H1 (cell line): ENCODE data around the gene TSHZ2. TPM values are rescaled to one million over a fixed set of nuclear protein-coding genes. Genes with fewer than 3 reads are reported as not detected.

Experiments
- CTCF ChIA-PET: fragments of 300-600 bp; sonication (Branson Sonifier 250); formaldehyde crosslinking; loops from one replicate; lab custom pipeline; 2021; ENCODE audit not compliant: partially characterized antibody; lab: Charles Lee
- POLR2A ChIA-PET: fragments of 300-600 bp; sonication (Branson Sonifier 250); formaldehyde crosslinking; loops from one replicate; lab custom pipeline; 2021; ENCODE audit warnings: inconsistent platforms; ENCODE audit not compliant: partially characterized antibody; lab: Charles Lee
- DNase-seq, 2 experiments: peaks; one replicate each; pipeline versions ENCODE4 v3.0.0 to v3.0.0-alpha.2; 2010 to 2022; ENCODE audit warnings: low spot score in 2 of 2, low read depth in 1 of 2, mixed read lengths in 1 of 2
- FAIRE-seq: peaks from 2 replicates; lab custom pipeline; 2011; peaks lifted over from hg19 to GRCh38; lab: Jason Lieb, UNC
- H2AFZ ChIP-seq: 2 replicates; pipeline ENCODE4 v1.8.1; 2012; ENCODE audit warnings: low read length, inconsistent platforms
- H2AK5ac ChIP-seq: 2 replicates; pipeline ENCODE4 v1.6.1; 2013; ENCODE audit warnings: low read depth, low read length
- H2BK120ac ChIP-seq: replicated peaks from 2 replicates; pipeline ENCODE3; 2013; ENCODE audit warnings: low read depth, low read length, inconsistent platforms
- H2BK12ac ChIP-seq: 2 replicates; pipeline ENCODE4 v1.6.1; 2013; ENCODE audit warnings: low read depth, low read length
- H2BK15ac ChIP-seq: 2 replicates; pipeline ENCODE4 v1.6.1; 2013; ENCODE audit warnings: low read length
- H2BK20ac ChIP-seq: 2 replicates; pipeline ENCODE4 v1.6.1; 2013; ENCODE audit warnings: low read length
- H2BK5ac ChIP-seq: 2 replicates; pipeline ENCODE4 v1.6.1; 2013; ENCODE audit warnings: low read depth, low read length
- H3K14ac ChIP-seq: 2 replicates; pipeline ENCODE4 v1.6.1; 2013; ENCODE audit warnings: inconsistent platforms; ENCODE audit not compliant: insufficient read length
- H3K18ac ChIP-seq: 2 replicates; pipeline ENCODE4 v1.6.1; 2013; ENCODE audit warnings: low read length; ENCODE audit errors: extremely low read depth
- H3K23ac ChIP-seq: 2 replicates; pipeline ENCODE4 v1.6.1; 2013; ENCODE audit warnings: inconsistent platforms; ENCODE audit not compliant: insufficient read length
- H3K23me2 ChIP-seq: 2 replicates; pipeline ENCODE4 v1.6.1; 2013; ENCODE audit warnings: low read depth, low read length
- H3K27ac ChIP-seq: 2 replicates; pipeline ENCODE4 v1.6.1; 2011; ENCODE audit warnings: low read depth, low read length, inconsistent platforms
- H3K27me3 ChIP-seq, 4 experiments: replicated peaks in 1 of 4; 1 replicate in 1 of 4; 2 replicates in 3 of 4; pipeline versions ENCODE4 v1.6.1 to v1.8.1; 2011 to 2013; ENCODE audit warnings: low read length in 3 of 4, mild to moderate bottlenecking in 3 of 4, inconsistent platforms in 2 of 4, mixed read lengths in 2 of 4, moderate library complexity in 1 of 4; ENCODE audit not compliant: control insufficient read depth in 3 of 4, insufficient read depth in 3 of 4; ENCODE audit errors: extremely low read depth in 1 of 4
- H3K36me3 ChIP-seq, 4 experiments: 2 replicates each; pipeline versions ENCODE4 v1.6.1 to v1.8.1; 2011 to 2013; ENCODE audit warnings: mild to moderate bottlenecking in 4 of 4, low read length in 3 of 4, moderate library complexity in 2 of 4, control low read depth in 1 of 4, inconsistent platforms in 1 of 4; ENCODE audit not compliant: insufficient read depth in 4 of 4, control insufficient read depth in 2 of 4
- H3K4ac ChIP-seq: replicated peaks from 2 replicates; pipeline ENCODE3; 2013; ENCODE audit warnings: low read length, low read depth, mixed read lengths, inconsistent platforms; ENCODE audit not compliant: insufficient read length
- H3K4me1 ChIP-seq, 4 experiments: replicated peaks in 1 of 4; 1 replicate in 1 of 4; 2 replicates in 3 of 4; pipeline versions ENCODE4 v1.6.1 to v1.8.1; 2011 to 2013; ENCODE audit warnings: low read length in 3 of 4, inconsistent platforms in 2 of 4, mixed read lengths in 1 of 4; ENCODE audit not compliant: insufficient read depth in 4 of 4, control insufficient read depth in 3 of 4
- H3K4me2 ChIP-seq, 2 experiments: 2 replicates each; pipeline versions ENCODE4 v1.6.1 to v1.8.1; 2011 to 2013; ENCODE audit warnings: low read depth in 2 of 2, low read length in 2 of 2, control low read depth in 1 of 2, inconsistent platforms in 1 of 2, mild to moderate bottlenecking in 1 of 2; ENCODE audit not compliant: insufficient read depth in 1 of 2
- H3K4me3 ChIP-seq, 4 experiments: fragments of 200-600, 300-600 bp in 1 of 4; sonication (generic), shearing (Covaris generic), sonication (Bioruptor Twin) in 1 of 4; 2 replicates each; pipeline versions ENCODE4 v1.5.1 to v1.8.1; 2011 to 2016; ENCODE audit warnings: low read length in 4 of 4, low read depth in 3 of 4, control low read depth in 2 of 4, inconsistent platforms in 2 of 4, mild to moderate bottlenecking in 2 of 4, mixed read lengths in 1 of 4, moderate library complexity in 1 of 4; ENCODE audit not compliant: insufficient read depth in 2 of 4; ENCODE audit errors: extremely low read depth in 1 of 4
- H3K56ac ChIP-seq: replicated peaks from 2 replicates; pipeline ENCODE3; 2013; ENCODE audit warnings: low read depth, mild to moderate bottlenecking, mixed read lengths, low read length, inconsistent platforms; ENCODE audit not compliant: insufficient read length
- H3K79me1 ChIP-seq: 2 replicates; pipeline ENCODE4 v1.6.1; 2013; ENCODE audit warnings: low read depth, low read length, control low read depth
- H3K79me2 ChIP-seq, 2 experiments: 2 replicates each; pipeline versions ENCODE4 v1.6.1 to v1.8.1; 2012 to 2013; ENCODE audit warnings: low read length in 2 of 2, mild to moderate bottlenecking in 2 of 2, inconsistent platforms in 1 of 2; ENCODE audit not compliant: insufficient read depth in 2 of 2, control insufficient read depth in 1 of 2
- H3K9ac ChIP-seq, 4 experiments: replicated peaks in 1 of 4; 1 replicate in 1 of 4; 2 replicates in 3 of 4; pipeline versions ENCODE4 v1.6.1 to v1.8.1; 2011 to 2013; ENCODE audit warnings: low read depth in 3 of 4, low read length in 3 of 4, control low read depth in 2 of 4, mild to moderate bottlenecking in 2 of 4, moderate library complexity in 2 of 4, inconsistent platforms in 1 of 4; ENCODE audit errors: extremely low read depth in 1 of 4
- H3K9me3 ChIP-seq, 2 experiments: 2 replicates each; pipeline versions ENCODE4 v1.6.1 to v1.8.1; 2012 to 2013; ENCODE audit warnings: mild to moderate bottlenecking in 2 of 2, moderate library complexity in 2 of 2, control low read depth in 1 of 2, inconsistent platforms in 1 of 2, low read depth in 1 of 2, low read length in 1 of 2, mixed read lengths in 1 of 2; ENCODE audit not compliant: insufficient read depth in 2 of 2
- H4K20me1 ChIP-seq, 2 experiments: replicated peaks in 1 of 2; 2 replicates each; pipeline versions ENCODE3 to v1.8.1; 2011 to 2013; ENCODE audit warnings: inconsistent platforms in 2 of 2, low read length in 2 of 2, mild to moderate bottlenecking in 1 of 2; ENCODE audit not compliant: insufficient read depth in 2 of 2, control insufficient read depth in 1 of 2
- H4K5ac ChIP-seq: 2 replicates; pipeline ENCODE4 v1.6.1; 2013; ENCODE audit warnings: low read length, low read depth, mixed read lengths, inconsistent platforms; ENCODE audit not compliant: insufficient read length
- H4K8ac ChIP-seq: 2 replicates; pipeline ENCODE4 v1.8.0; 2013; ENCODE audit warnings: mild to moderate bottlenecking, moderate library complexity, low read length, inconsistent platforms; ENCODE audit not compliant: insufficient read depth; ENCODE audit errors: extremely low read depth
- H4K91ac ChIP-seq: replicated peaks from 2 replicates; pipeline ENCODE3; 2013; ENCODE audit warnings: low read length, mixed read lengths, inconsistent platforms; ENCODE audit not compliant: insufficient read length
- ATF2 ChIP-seq: IDR thresholded peaks from 2 replicates; pipeline ENCODE4 v1.6.1; 2012; ENCODE audit warnings: low read length, inconsistent platforms
- BCL11A ChIP-seq, 2 experiments: IDR thresholded peaks; one replicate each; pipeline ENCODE4 v1.6.1; 2011; ENCODE audit warnings: low read depth in 2 of 2, low read length in 2 of 2, mild to moderate bottlenecking in 2 of 2
- CREB1 ChIP-seq: IDR thresholded peaks from 2 replicates; pipeline ENCODE4 v1.6.1; 2012; ENCODE audit warnings: inconsistent platforms
- CTBP2 ChIP-seq: IDR thresholded peaks from 2 replicates; pipeline ENCODE4 v1.7.0; 2011; ENCODE audit warnings: borderline replicate concordance, mild to moderate bottlenecking, moderate library complexity, mixed read lengths, low read length; ENCODE audit not compliant: insufficient read depth, insufficient read length
- JUND ChIP-seq: IDR thresholded peaks from 2 replicates; pipeline ENCODE4 v1.6.1; 2011; ENCODE audit warnings: mild to moderate bottlenecking, improper control_type of control experiment, low read length
- NRF1 ChIP-seq: IDR thresholded peaks from 2 replicates; pipeline ENCODE4 v1.6.1; 2011; ENCODE audit warnings: mild to moderate bottlenecking, low read depth, low read length, improper control_type of control experiment
- RAD21 ChIP-seq, 2 experiments: IDR thresholded peaks in 1 of 2; conservative IDR thresholded peaks in 1 of 2; 2 replicates each; pipeline ENCODE4 v1.6.1; 2011; ENCODE audit warnings: low read depth in 2 of 2, low read length in 2 of 2, improper control_type of control experiment in 1 of 2, inconsistent platforms in 1 of 2, mild to moderate bottlenecking in 1 of 2, moderate library complexity in 1 of 2
- RNF2 ChIP-seq: fragments of 200-900, 300-1000 bp; sonication (generic); IDR thresholded peaks from 2 replicates; pipeline ENCODE4 v1.7.1; 2016; ENCODE audit warnings: borderline replicate concordance, low read depth, mild to moderate bottlenecking, antibody characterized with exemption, low read length; ENCODE audit not compliant: poor library complexity, severe bottlenecking; ENCODE audit errors: missing control alignments
- SIN3A ChIP-seq, 2 experiments: IDR thresholded peaks in 1 of 2; conservative IDR thresholded peaks in 1 of 2; 2 replicates each; pipeline ENCODE4 v1.6.1; 2011 to 2012; ENCODE audit warnings: low read length in 2 of 2, improper control_type of control experiment in 1 of 2, low read depth in 1 of 2, mild to moderate bottlenecking in 1 of 2
- SP2 ChIP-seq: IDR thresholded peaks from 2 replicates; pipeline ENCODE4 v1.6.1; 2012; ENCODE audit warnings: mild to moderate bottlenecking, low read length, inconsistent platforms
- SP4 ChIP-seq: IDR thresholded peaks from 2 replicates; pipeline ENCODE4 v1.6.1; 2012; ENCODE audit warnings: low read length, inconsistent platforms
- SUZ12 ChIP-seq: fragments of 200-600 bp; sonication (generic); IDR thresholded peaks from 2 replicates; pipeline ENCODE4 v1.6.1; 2012; ENCODE audit warnings: mild to moderate bottlenecking, inconsistent platforms, low read length, moderate library complexity, mixed read lengths
- YY1 ChIP-seq: IDR thresholded peaks from 2 replicates; pipeline ENCODE4 v1.6.1; 2011; ENCODE audit warnings: low read depth, mild to moderate bottlenecking, low read length
- WGBS, 2 experiments: shearing (Covaris generic) in 1 of 2; methylation state at CpG; one replicate each; pipeline versions ENCODE4 v1.1.6 to v1.1.7; 2013 to 2015; ENCODE audit warnings: low lambda C conversion rate in 2 of 2, mixed read lengths in 2 of 2, inconsistent platforms in 1 of 2, low coverage in 1 of 2, missing lambda C conversion rate in 1 of 2; ENCODE audit not compliant: insufficient replicate concordance in 2 of 2, insufficient coverage in 1 of 2, insufficient read length in 1 of 2; ENCODE audit errors: extremely low coverage in 1 of 2, missing lambda C conversion rate in 1 of 2; 5-methylcytosine and 5-hydroxymethylcytosine counted together
- polyA plus RNA-seq, 7 experiments: library from polyadenylated mRNA; depleted of rRNA in 3 of 7; stranded (reverse) in 5 of 7; unstranded in 2 of 7; fragments of >200 nt in 5 of 7; fragments of 200-250 nt in 2 of 7; gene quantifications; 1 replicate in 5 of 7; 2 replicates in 1 of 7; 4 replicates in 1 of 7; pipeline versions ENCODE4 v1.2.1 to v1.2.3, GENCODE V29; 2011 to 2013; ENCODE audit warnings: missing spikeins in 2 of 7, mixed read lengths in 2 of 7
- total RNA-seq: library from RNA; stranded (reverse); fragmentation: NEBNext Ultra II Directional; extraction: Animal tissue kit (Norgen Biotek cat#: 25700); gene quantifications from 2 replicates; pipeline ENCODE4 v1.2.1, GENCODE V29; 2021

Gene TSHZ2
- total and polyA plus RNA-seq, 2 of the 8 experiments (the other 6 are each of a cell fraction or from before 2014, with no cell fraction given), result 0.14 to 0.30 TPM

- H2AK5ac ChIP-seq, result no peak overlapping the region
- no peak overlapping the region for H3K56ac ChIP-seq
- no peak overlapping the region for H3K4me3 ChIP-seq
- H3K36me3 ChIP-seq, result no peaks in the 10 kb centered on the region
- no peaks in the 10 kb centered on the region for H3K27me3 ChIP-seq
- H3K14ac ChIP-seq, result no peak overlapping the region
- POLR2A ChIA-PET, result no interaction called here
- no peak overlapping the region for H3K4ac ChIP-seq
- no peak overlapping the region for H2BK120ac ChIP-seq
- no peak overlapping the region for H2BK20ac ChIP-seq
- no peak overlapping the region for H2BK12ac ChIP-seq
- no peak overlapping the region for H2BK5ac ChIP-seq
- no peak overlapping the region for H4K91ac ChIP-seq
- no peaks in the 10 kb centered on the region for H3K79me1 ChIP-seq
- H2BK15ac ChIP-seq, result no peak overlapping the region
- no peak overlapping the region for H3K4me2 ChIP-seq
- H3K23me2 ChIP-seq, result no peaks in the 10 kb centered on the region
- DNase-seq (no peak), FAIRE-seq (no peak)
- H3K23ac ChIP-seq, result no peak overlapping the region
- H3K4me1 ChIP-seq, result peaks cover 0 to 7% (median 1%) of the 10 kb centered on the region in 4 experiments; a peak in 2 of 7 replicates
- CTCF ChIA-PET, result no interaction called here
- H3K9ac ChIP-seq, result no peak overlapping the region
- H3K18ac ChIP-seq, result no peak overlapping the region
- H4K8ac ChIP-seq, result no peak overlapping the region
- no peaks in the 10 kb centered on the region for H3K9me3 ChIP-seq
- no peak overlapping the region for H4K5ac ChIP-seq
- H4K20me1 ChIP-seq, result no peaks in the 10 kb centered on the region
- H2AFZ ChIP-seq, result no peak overlapping the region
- 92% methylated on average over 8 of the region's 8 CpGs; no CpG with 5 or more reads in 1 of the 2 experiments for WGBS, 2 experiments
- no peaks in the 10 kb centered on the region for H3K79me2 ChIP-seq
- no peak overlapping the region for H3K27ac ChIP-seq
- no peak for TF ChIP-seq JUND
- TF ChIP-seq SP4, result no peak
- no peak for TF ChIP-seq SIN3A (conservative IDR thresholded peaks at IDR 0.05 in 1 of 2, IDR thresholded peaks at IDR 0.05 in 1 of 2; ENCODE audit: low read depth in 1 of 2, low read length in 2 of 2)
- TF ChIP-seq RAD21 (IDR thresholded peaks at IDR 0.05 in 1 of 2, conservative IDR thresholded peaks at IDR 0.05 in 1 of 2; ENCODE audit: low read depth in 2 of 2, low read length in 2 of 2), result no peak
- no peak for TF ChIP-seq RNF2
- TF ChIP-seq CTBP2, result no peak
- no peak for TF ChIP-seq SUZ12
- TF ChIP-seq CREB1, result no peak
- TF ChIP-seq NRF1, result no peak
- TF ChIP-seq ATF2, result no peak
- TF ChIP-seq YY1, result no peak
- no peak for TF ChIP-seq BCL11A (IDR thresholded peaks at IDR 0.05; ENCODE audit: low read depth in 2 of 2, low read length in 2 of 2)
- no peak for TF ChIP-seq SP2
Measured at GRCh38 chr20:53334861-53335260, 362.7 kb downstream of the TSHZ2 start.
